H1 (cell line): ENCODE data around the gene STX2. TPM values are rescaled to one million over a fixed set of nuclear protein-coding genes. Genes with fewer than 3 reads are reported as not detected.

Experiments used
- CEBPB ChIP-seq: IDR thresholded peaks from 2 replicates; pipeline ENCODE4 v1.6.1; 2012; ENCODE audit warnings: low read depth, low read length
- FOSL1 ChIP-seq: IDR thresholded peaks from 2 replicates; pipeline ENCODE4 v1.6.1; 2011; ENCODE audit warnings: mild to moderate bottlenecking, low read depth, low read length, moderate library complexity; ENCODE audit not compliant: insufficient read depth
- GABPA ChIP-seq: IDR thresholded peaks from 2 replicates; pipeline ENCODE4 v1.6.1; 2011; ENCODE audit warnings: mild to moderate bottlenecking, low read length, moderate library complexity, borderline replicate concordance; ENCODE audit not compliant: insufficient read depth
- KDM1A ChIP-seq: fragments of 200-600, 300-600 bp; sonication (generic); IDR thresholded peaks from 2 replicates; pipeline ENCODE4 v1.7.1; 2016; ENCODE audit warnings: mild to moderate bottlenecking, low read length, borderline replicate concordance
- RAD21 ChIP-seq, 2 experiments: IDR thresholded peaks in 1 of 2; conservative IDR thresholded peaks in 1 of 2; 2 replicates each; pipeline ENCODE4 v1.6.1; 2011; ENCODE audit warnings: low read depth in 2 of 2, low read length in 2 of 2, improper control_type of control experiment in 1 of 2, inconsistent platforms in 1 of 2, mild to moderate bottlenecking in 1 of 2, moderate library complexity in 1 of 2
- RXRA ChIP-seq: IDR thresholded peaks from 2 replicates; pipeline ENCODE4 v1.6.1; 2011; ENCODE audit warnings: low read depth, mild to moderate bottlenecking, low read length, moderate library complexity; ENCODE audit not compliant: insufficient read depth
- SP2 ChIP-seq: IDR thresholded peaks from 2 replicates; pipeline ENCODE4 v1.6.1; 2012; ENCODE audit warnings: mild to moderate bottlenecking, low read length, inconsistent platforms
- TCF12 ChIP-seq: IDR thresholded peaks from 2 replicates; pipeline ENCODE4 v1.6.1; 2011; ENCODE audit warnings: low read depth, mild to moderate bottlenecking, low read length
- polyA plus RNA-seq, 7 experiments: library from polyadenylated mRNA; depleted of rRNA in 3 of 7; stranded (reverse) in 5 of 7; unstranded in 2 of 7; fragments of >200 nt in 5 of 7; fragments of 200-250 nt in 2 of 7; gene quantifications; 1 replicate in 5 of 7; 2 replicates in 1 of 7; 4 replicates in 1 of 7; pipeline versions ENCODE4 v1.2.1 to v1.2.3, GENCODE V29; 2011 to 2013; ENCODE audit warnings: missing spikeins in 2 of 7, mixed read lengths in 2 of 7
- total RNA-seq: library from RNA; stranded (reverse); fragmentation: NEBNext Ultra II Directional; extraction: Animal tissue kit (Norgen Biotek cat#: 25700); gene quantifications from 2 replicates; pipeline ENCODE4 v1.2.1, GENCODE V29; 2021
- TF ChIP-seq, protein P1 (sequence below), 3 experiments: IDR thresholded peaks; 1 replicate in 2 of 3; 2 replicates in 1 of 3; pipeline versions ENCODE4 v1.5.1 to v1.6.1; 2011; ENCODE audit warnings: low read length in 3 of 3, mild to moderate bottlenecking in 3 of 3, inconsistent platforms in 2 of 3, low read depth in 1 of 3, moderate library complexity in 1 of 3; ENCODE audit not compliant: insufficient read depth in 1 of 3; ENCODE audit errors: control extremely low read depth in 1 of 3
- TF ChIP-seq, protein P2 (sequence below): IDR thresholded peaks from 2 replicates; pipeline ENCODE4 v1.6.1; 2012; ENCODE audit warnings: inconsistent platforms
- TF ChIP-seq, protein P3 (sequence below): IDR thresholded peaks from 2 replicates; pipeline ENCODE4 v1.6.1; 2012; ENCODE audit warnings: inconsistent platforms

Gene STX2
- total and polyA plus RNA-seq, 2 of the 8 experiments (the other 6 are each of a cell fraction or from before 2014, with no cell fraction given): 20.0 to 26.3 TPM

DNA sequence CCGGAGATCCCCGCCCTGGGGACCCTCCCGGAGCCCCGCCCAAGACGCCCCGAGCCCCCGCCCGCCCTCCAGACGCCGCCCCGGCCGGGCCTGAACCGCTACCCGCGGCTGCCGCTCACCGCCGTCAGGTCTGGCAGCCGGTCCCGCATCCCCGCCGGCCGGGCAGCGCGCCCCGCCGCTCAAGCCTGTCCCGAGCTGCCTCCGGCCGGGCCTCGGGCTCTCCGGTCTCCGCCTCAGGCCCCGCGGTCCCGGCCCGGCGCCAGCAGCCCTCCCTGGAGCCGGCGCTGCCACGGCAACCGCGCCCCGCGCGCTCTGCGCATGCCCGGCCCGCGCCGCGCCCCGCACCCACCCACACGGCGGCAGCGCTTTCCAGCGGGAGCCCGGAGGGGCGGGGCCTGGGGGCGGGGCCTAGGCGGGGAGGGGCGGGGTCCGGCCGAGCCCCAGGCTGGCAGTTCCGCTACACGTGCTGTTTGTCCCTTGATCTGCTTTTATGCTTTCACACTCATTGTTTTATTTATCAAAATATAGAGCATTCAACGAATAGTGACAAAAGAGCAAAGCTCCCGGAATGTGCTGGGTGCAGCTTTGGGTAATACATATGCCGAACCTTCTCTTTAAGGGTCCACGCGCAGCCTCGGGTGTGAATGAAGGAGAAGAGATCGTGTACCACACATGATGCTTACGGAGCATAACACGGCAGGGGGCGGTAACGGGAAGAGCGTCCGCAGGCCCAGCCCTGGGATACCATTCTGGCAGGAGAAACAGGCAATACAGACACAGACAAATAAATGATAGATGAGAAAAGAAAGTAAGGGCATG, at the start of gene STX2 (continued):
- TF ChIP-seq CEBPB: no peak
- TF ChIP-seq, protein P1, sequence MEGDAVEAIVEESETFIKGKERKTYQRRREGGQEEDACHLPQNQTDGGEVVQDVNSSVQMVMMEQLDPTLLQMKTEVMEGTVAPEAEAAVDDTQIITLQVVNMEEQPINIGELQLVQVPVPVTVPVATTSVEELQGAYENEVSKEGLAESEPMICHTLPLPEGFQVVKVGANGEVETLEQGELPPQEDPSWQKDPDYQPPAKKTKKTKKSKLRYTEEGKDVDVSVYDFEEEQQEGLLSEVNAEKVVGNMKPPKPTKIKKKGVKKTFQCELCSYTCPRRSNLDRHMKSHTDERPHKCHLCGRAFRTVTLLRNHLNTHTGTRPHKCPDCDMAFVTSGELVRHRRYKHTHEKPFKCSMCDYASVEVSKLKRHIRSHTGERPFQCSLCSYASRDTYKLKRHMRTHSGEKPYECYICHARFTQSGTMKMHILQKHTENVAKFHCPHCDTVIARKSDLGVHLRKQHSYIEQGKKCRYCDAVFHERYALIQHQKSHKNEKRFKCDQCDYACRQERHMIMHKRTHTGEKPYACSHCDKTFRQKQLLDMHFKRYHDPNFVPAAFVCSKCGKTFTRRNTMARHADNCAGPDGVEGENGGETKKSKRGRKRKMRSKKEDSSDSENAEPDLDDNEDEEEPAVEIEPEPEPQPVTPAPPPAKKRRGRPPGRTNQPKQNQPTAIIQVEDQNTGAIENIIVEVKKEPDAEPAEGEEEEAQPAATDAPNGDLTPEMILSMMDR (IDR thresholded peaks at IDR 0.05; ENCODE audit: control extremely low read depth in 1 of 3, insufficient read depth in 1 of 3, low read depth in 1 of 3, low read length in 3 of 3): peak in 2 of 3 experiments; percentile 11 to 25; a peak in 2 of 4 replicates
- TF ChIP-seq, protein P2, sequence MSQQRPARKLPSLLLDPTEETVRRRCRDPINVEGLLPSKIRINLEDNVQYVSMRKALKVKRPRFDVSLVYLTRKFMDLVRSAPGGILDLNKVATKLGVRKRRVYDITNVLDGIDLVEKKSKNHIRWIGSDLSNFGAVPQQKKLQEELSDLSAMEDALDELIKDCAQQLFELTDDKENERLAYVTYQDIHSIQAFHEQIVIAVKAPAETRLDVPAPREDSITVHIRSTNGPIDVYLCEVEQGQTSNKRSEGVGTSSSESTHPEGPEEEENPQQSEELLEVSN: 0 out of 2 replicates have a peak, but pooled peaks have one; percentile 60
- TF ChIP-seq TCF12: no peak
- TF ChIP-seq, protein P3, sequence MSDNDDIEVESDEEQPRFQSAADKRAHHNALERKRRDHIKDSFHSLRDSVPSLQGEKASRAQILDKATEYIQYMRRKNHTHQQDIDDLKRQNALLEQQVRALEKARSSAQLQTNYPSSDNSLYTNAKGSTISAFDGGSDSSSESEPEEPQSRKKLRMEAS: peak; percentile 78
- no peak for TF ChIP-seq GABPA
- no peak for TF ChIP-seq FOSL1
- TF ChIP-seq KDM1A: 0 out of 2 replicates have a peak, but pooled peaks have one; percentile 16
- no peak for TF ChIP-seq SP2
- TF ChIP-seq RXRA: no peak
- TF ChIP-seq RAD21 (IDR thresholded peaks at IDR 0.05 in 1 of 2, conservative IDR thresholded peaks at IDR 0.05 in 1 of 2; ENCODE audit: low read depth in 2 of 2, low read length in 2 of 2): 0 out of 4 replicates have a peak, but pooled peaks of 1 of the 2 experiments have one; percentile 3
